HCT116 (cell line): Measurements from ENCODE around the gene CHMP1B. TPM values are rescaled to one million over a fixed set of nuclear protein-coding genes. Genes with fewer than 3 reads are reported as not detected.

Experiments used
- ATAC-seq: fragments of 200-7000 bp; cut with Tn5 transposase; 2 replicates; pipeline ENCODE4 v1.9.1; 2020; ENCODE audit warnings: mild to moderate bottlenecking, moderate library complexity
- BruUV-seq: library from RNA; stranded (reverse); fragments of 400-500 nt; replicated peaks from 2 replicates; lab custom pipeline; 2021; lab: Mats Ljungman, UMichigan
- CTCF ChIA-PET: fragments of 300-600 bp; sonication (Branson Sonifier 250); formaldehyde crosslinking; loops from one replicate; lab custom pipeline; 2021; ENCODE audit warnings: antibody characterized with exemption; lab: Charles Lee
- POLR2A ChIA-PET: fragments of 300-600, 350-600 bp; sonication (Branson Sonifier 250); formaldehyde crosslinking; loops from one replicate; lab custom pipeline; 2021; ENCODE audit warnings: antibody characterized with exemption; lab: Charles Lee
- RAD21 ChIA-PET, 2 experiments: fragments of 300-600 bp; sonication (Branson Sonifier 250); formaldehyde crosslinking; loops; one replicate each; lab custom pipeline; 2023; ENCODE audit warnings: low total read pairs in 2 of 2; ENCODE audit not compliant: uncharacterized antibody in 2 of 2, unreplicated experiment in 2 of 2, low non-redundant PET in 1 of 2; lab: Charles Lee
- DNase-seq: peaks from one replicate; pipeline ENCODE4 v3.0.0-alpha.2; 2010; ENCODE audit warnings: low read depth, low spot score
- H2AFZ ChIP-seq: fragments of 200-600 bp; shearing (Covaris generic), sonication (generic); 2 replicates; pipeline ENCODE4 v1.6.1; 2017; ENCODE audit warnings: low read depth, mixed run types, mixed read lengths, antibody characterized with exemption, low read length; ENCODE audit not compliant: poor library complexity, severe bottlenecking
- H3K27ac ChIP-seq: 2 replicates; pipeline ENCODE4 v1.5.1; 2012; ENCODE audit warnings: low read depth, low read length
- H3K27me3 ChIP-seq: fragments of 200-600 bp; sonication (generic); 2 replicates; pipeline ENCODE4 v1.6.1; 2016; ENCODE audit warnings: mixed run types, low read length, mixed read lengths; ENCODE audit not compliant: insufficient read depth
- H3K36me3 ChIP-seq, 2 experiments: fragments of 200-500 bp in 1 of 2; fragments of 200-600 bp in 1 of 2; sonication (Bioruptor generic) in 1 of 2; sonication (generic) in 1 of 2; 2 replicates each; pipeline versions ENCODE4 v1.5.1 to v1.6.1; 2014 to 2016; ENCODE audit warnings: low read length in 2 of 2, inconsistent platforms in 1 of 2, mixed read lengths in 1 of 2, mixed run types in 1 of 2; ENCODE audit not compliant: insufficient read depth in 2 of 2, control insufficient read depth in 1 of 2
- H3K4me1 ChIP-seq, 2 experiments: fragments of 200-600 bp in 1 of 2; sonication (generic) in 1 of 2; 2 replicates each; pipeline versions ENCODE4 v1.5.1 to v1.6.1; 2012 to 2017; ENCODE audit warnings: low read length in 2 of 2, inconsistent platforms in 1 of 2, mild to moderate bottlenecking in 1 of 2, mixed read lengths in 1 of 2, mixed run types in 1 of 2, moderate library complexity in 1 of 2; ENCODE audit not compliant: insufficient read depth in 2 of 2, control insufficient read depth in 1 of 2
- H3K4me2 ChIP-seq: fragments of 200-600 bp; sonication (generic); 2 replicates; pipeline ENCODE4 v1.6.1; 2017; ENCODE audit warnings: mixed run types, low read length, mixed read lengths
- H3K4me3 ChIP-seq, 2 experiments: fragments of 200-600 bp in 1 of 2; sonication (generic) in 1 of 2; replicated peaks in 1 of 2; 2 replicates each; pipeline ENCODE4 v1.5.1; 2011 to 2016; ENCODE audit warnings: low read length in 2 of 2, control low read depth in 1 of 2, low read depth in 1 of 2, mild to moderate bottlenecking in 1 of 2, mixed read lengths in 1 of 2, mixed run types in 1 of 2
- H3K79me2 ChIP-seq: fragments of 200-600 bp; sonication (generic); 2 replicates; pipeline ENCODE4 v1.6.1; 2017; ENCODE audit warnings: mild to moderate bottlenecking, mixed run types, low read length, moderate library complexity, mixed read lengths; ENCODE audit not compliant: insufficient read depth
- H3K9ac ChIP-seq: fragments of 200-600 bp; sonication (generic); 2 replicates; pipeline ENCODE4 v1.6.1; 2016; ENCODE audit warnings: low read length, mixed read lengths
- H3K9me2 ChIP-seq: fragments of 200-600 bp; sonication (generic), shearing (Covaris generic); 2 replicates; pipeline ENCODE4 v1.6.1; 2017; ENCODE audit warnings: mixed run types, mild to moderate bottlenecking, moderate library complexity; ENCODE audit not compliant: insufficient read depth
- H3K9me3 ChIP-seq, 2 experiments: fragments of 200-500 bp in 1 of 2; fragments of 200-600 bp in 1 of 2; sonication (Bioruptor generic) in 1 of 2; sonication (generic) in 1 of 2; 2 replicates each; pipeline ENCODE4 v1.6.1; 2014 to 2017; ENCODE audit warnings: low read length in 2 of 2, mixed read lengths in 2 of 2, inconsistent platforms in 1 of 2, low read depth in 1 of 2, mild to moderate bottlenecking in 1 of 2, mixed run types in 1 of 2, moderate library complexity in 1 of 2; ENCODE audit not compliant: control insufficient read depth in 1 of 2, insufficient read depth in 1 of 2
- H4K20me1 ChIP-seq: fragments of 200-600 bp; sonication (generic), shearing (Covaris generic); 2 replicates; pipeline ENCODE4 v1.6.1; 2017; ENCODE audit warnings: mixed run types, mild to moderate bottlenecking, moderate library complexity; ENCODE audit not compliant: insufficient read depth
- CBX3 ChIP-seq: IDR thresholded peaks from 2 replicates; pipeline ENCODE4 v1.6.1; 2012; ENCODE audit warnings: low read depth
- FOSL1 ChIP-seq: IDR thresholded peaks from 2 replicates; pipeline ENCODE4 v1.6.1; 2012; ENCODE audit warnings: low read depth
- POLR2AphosphoS5 ChIP-seq: IDR thresholded peaks from 2 replicates; pipeline ENCODE4 v1.6.1; 2011; ENCODE audit warnings: mild to moderate bottlenecking, low read depth, low read length, moderate library complexity
- SIN3A ChIP-seq: IDR thresholded peaks from 2 replicates; pipeline ENCODE4 v1.6.1; 2012; ENCODE audit warnings: low read depth
- intact Hi-C: fragments of 100-400 bp; cut with micrococcal nuclease; formaldehyde crosslinking; loops from 2 replicates; pipeline ENCODE4 v1.10.0; 2022
- total RNA-seq: library from RNA; stranded (reverse); gene quantifications from one replicate; pipeline ENCODE4 v1.2.1, GENCODE V29; 2021; ENCODE audit not compliant: unreplicated experiment
- TF ChIP-seq, protein P1 (sequence below), 3 experiments: fragments of 200-600 bp in 1 of 3; sonication (generic) in 1 of 3; IDR thresholded peaks in 2 of 3; conservative IDR thresholded peaks in 1 of 3; 2 replicates each; pipeline ENCODE4 v1.5.1; 2012 to 2017; ENCODE audit warnings: low read depth in 2 of 3, low read length in 2 of 3, antibody characterized with exemption in 1 of 3, borderline replicate concordance in 1 of 3, control low read depth in 1 of 3, mild to moderate bottlenecking in 1 of 3, mixed read lengths in 1 of 3, mixed run types in 1 of 3, moderate library complexity in 1 of 3; ENCODE audit not compliant: insufficient read depth in 1 of 3
- TF ChIP-seq, protein P2 (sequence below): IDR thresholded peaks from 2 replicates; pipeline ENCODE4 v1.6.1; 2011; ENCODE audit warnings: mild to moderate bottlenecking, low read length, moderate library complexity; ENCODE audit not compliant: insufficient replicate concordance; ENCODE audit errors: extremely low read depth

The CHMP1B gene
- total RNA-seq, 1 experiment from 2014 or later, result 30.3 TPM

DNA sequence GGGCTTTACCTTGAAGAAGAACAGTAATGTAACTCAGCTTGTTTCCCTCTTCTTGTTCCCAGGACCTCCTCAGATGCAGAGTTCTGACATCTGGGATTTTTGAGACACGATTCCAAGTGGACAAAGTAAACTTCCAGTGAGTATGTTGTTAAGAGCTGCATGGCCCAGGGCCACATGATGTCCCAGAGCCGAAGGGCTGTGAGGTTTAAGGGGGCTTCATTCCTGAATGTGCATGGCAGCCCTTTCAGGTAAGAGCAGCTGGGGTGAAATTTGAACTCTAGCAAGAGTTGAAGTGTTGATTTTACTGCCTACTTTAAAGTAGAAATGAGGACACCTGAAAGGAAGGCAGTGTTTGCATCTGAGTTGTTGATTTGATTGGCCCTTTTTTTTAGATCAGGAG, 13.3 kb downstream of the CHMP1B start (continued):
- TF ChIP-seq, protein P1, sequence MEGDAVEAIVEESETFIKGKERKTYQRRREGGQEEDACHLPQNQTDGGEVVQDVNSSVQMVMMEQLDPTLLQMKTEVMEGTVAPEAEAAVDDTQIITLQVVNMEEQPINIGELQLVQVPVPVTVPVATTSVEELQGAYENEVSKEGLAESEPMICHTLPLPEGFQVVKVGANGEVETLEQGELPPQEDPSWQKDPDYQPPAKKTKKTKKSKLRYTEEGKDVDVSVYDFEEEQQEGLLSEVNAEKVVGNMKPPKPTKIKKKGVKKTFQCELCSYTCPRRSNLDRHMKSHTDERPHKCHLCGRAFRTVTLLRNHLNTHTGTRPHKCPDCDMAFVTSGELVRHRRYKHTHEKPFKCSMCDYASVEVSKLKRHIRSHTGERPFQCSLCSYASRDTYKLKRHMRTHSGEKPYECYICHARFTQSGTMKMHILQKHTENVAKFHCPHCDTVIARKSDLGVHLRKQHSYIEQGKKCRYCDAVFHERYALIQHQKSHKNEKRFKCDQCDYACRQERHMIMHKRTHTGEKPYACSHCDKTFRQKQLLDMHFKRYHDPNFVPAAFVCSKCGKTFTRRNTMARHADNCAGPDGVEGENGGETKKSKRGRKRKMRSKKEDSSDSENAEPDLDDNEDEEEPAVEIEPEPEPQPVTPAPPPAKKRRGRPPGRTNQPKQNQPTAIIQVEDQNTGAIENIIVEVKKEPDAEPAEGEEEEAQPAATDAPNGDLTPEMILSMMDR (IDR thresholded peaks at IDR 0.05 in 2 of 3, conservative IDR thresholded peaks at IDR 0.05 in 1 of 3; ENCODE audit: borderline replicate concordance in 1 of 3, insufficient read depth in 1 of 3, low read depth in 2 of 3, low read length in 2 of 3), result no peak
- no peak for TF ChIP-seq POLR2AphosphoS5
- no peak for TF ChIP-seq FOSL1

DNA sequence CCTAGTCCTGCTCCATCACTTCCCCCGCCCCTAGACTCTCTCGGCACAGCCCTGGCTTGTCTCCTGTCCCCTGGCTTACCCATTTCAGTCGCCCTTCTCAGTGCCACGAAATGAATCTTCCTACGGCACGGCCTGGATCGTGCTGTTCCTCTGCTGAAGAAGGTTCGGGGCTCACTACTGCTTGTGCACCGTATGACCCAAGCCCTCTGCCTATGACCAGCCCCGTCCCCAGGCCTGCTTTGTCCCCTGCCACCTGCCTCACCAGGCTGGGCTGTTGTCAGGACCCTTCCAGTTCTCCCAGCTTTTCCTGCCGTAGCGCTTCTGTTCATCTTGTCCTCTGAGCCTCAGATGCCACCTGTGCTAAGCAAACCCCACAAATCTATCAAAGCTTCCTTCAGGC, 13.9 kb downstream of the CHMP1B start:
- H3K4me1 ChIP-seq, result peaks cover 7 to 15% of the 10 kb centered on the region in 2 experiments
- ChIA-PET POLR2A (no interaction called here), RAD21 (no interaction called here), CTCF (no interaction called here)
- intact Hi-C loops, result no loop called here
- no TSS peak for BruUV-seq
- no peaks in the 10 kb centered on the region for H4K20me1 ChIP-seq
- no peaks in the 10 kb centered on the region for H3K79me2 ChIP-seq
- no peaks in the 10 kb centered on the region for H3K27me3 ChIP-seq
- DNase-seq, result no peak
- no peak overlapping the region for H3K4me3 ChIP-seq
- H3K4me2 ChIP-seq, result no peak overlapping the region
- TF ChIP-seq, protein P2, sequence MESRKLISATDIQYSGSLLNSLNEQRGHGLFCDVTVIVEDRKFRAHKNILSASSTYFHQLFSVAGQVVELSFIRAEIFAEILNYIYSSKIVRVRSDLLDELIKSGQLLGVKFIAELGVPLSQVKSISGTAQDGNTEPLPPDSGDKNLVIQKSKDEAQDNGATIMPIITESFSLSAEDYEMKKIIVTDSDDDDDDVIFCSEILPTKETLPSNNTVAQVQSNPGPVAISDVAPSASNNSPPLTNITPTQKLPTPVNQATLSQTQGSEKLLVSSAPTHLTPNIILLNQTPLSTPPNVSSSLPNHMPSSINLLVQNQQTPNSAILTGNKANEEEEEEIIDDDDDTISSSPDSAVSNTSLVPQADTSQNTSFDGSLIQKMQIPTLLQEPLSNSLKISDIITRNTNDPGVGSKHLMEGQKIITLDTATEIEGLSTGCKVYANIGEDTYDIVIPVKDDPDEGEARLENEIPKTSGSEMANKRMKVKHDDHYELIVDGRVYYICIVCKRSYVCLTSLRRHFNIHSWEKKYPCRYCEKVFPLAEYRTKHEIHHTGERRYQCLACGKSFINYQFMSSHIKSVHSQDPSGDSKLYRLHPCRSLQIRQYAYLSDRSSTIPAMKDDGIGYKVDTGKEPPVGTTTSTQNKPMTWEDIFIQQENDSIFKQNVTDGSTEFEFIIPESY, result no peak
- TF ChIP-seq SIN3A (no peak), CBX3 (no peak)
- no peak overlapping the region for H2AFZ ChIP-seq
- H3K9ac ChIP-seq, result no peak overlapping the region
- no peak for ATAC-seq
- no peaks in the 10 kb centered on the region for H3K9me2 ChIP-seq
- H3K27ac ChIP-seq, result no peak overlapping the region
- H3K9me3 ChIP-seq, result no peaks in the 10 kb centered on the region
- H3K36me3 ChIP-seq, result no peaks in the 10 kb centered on the region
